ENCODE data around the gene HERC3.

- TF ChIP-seq, protein P1, sequence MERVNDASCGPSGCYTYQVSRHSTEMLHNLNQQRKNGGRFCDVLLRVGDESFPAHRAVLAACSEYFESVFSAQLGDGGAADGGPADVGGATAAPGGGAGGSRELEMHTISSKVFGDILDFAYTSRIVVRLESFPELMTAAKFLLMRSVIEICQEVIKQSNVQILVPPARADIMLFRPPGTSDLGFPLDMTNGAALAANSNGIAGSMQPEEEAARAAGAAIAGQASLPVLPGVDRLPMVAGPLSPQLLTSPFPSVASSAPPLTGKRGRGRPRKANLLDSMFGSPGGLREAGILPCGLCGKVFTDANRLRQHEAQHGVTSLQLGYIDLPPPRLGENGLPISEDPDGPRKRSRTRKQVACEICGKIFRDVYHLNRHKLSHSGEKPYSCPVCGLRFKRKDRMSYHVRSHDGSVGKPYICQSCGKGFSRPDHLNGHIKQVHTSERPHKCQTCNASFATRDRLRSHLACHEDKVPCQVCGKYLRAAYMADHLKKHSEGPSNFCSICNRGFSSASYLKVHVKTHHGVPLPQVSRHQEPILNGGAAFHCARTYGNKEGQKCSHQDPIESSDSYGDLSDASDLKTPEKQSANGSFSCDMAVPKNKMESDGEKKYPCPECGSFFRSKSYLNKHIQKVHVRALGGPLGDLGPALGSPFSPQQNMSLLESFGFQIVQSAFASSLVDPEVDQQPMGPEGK (CRISPR knock-in tag; IDR thresholded peaks at IDR 0.05; ENCODE audit: borderline replicate concordance), result no peak
- no peak for TF ChIP-seq PPARA (CRISPR knock-in tag; IDR thresholded peaks at IDR 0.05; ENCODE audit: borderline replicate concordance)
These were observed 82.7 kb downstream of the HERC3 start for GRCh38 chr4:88674979-88675378.

Data from SK-N-SH treated with all-trans-retinoic acid at 6 μM for 48 hours (cell line).